B cell (primary cell): ENCODE data around the gene ZNF362. TPM values are rescaled to one million over a fixed set of nuclear protein-coding genes. Genes with fewer than 3 reads are reported as not detected.
A peak's percentile ranks its signal among the peaks of the same experiment; 100 is the strongest.

Experiments used
- ATAC-seq: fragments of 200-7000 bp; cut with Tn5 transposase; one replicate; pipeline ENCODE4 v1.10.0; 2021; ENCODE audit warnings: low read depth, mild to moderate bottlenecking, moderate number of reproducible peaks, moderate library complexity
- CTCF ChIA-PET: fragments of 350-600 bp; sonication (Branson Sonifier 250); formaldehyde crosslinking; loops from one replicate; lab custom pipeline; 2021; ENCODE audit warnings: antibody characterized with exemption, inconsistent platforms; lab: Charles Lee
- POLR2A ChIA-PET: fragments of 350-600 bp; sonication (Branson Sonifier 250); formaldehyde crosslinking; loops from one replicate; lab custom pipeline; 2021; ENCODE audit warnings: antibody characterized with exemption; lab: Charles Lee
- DNase-seq: peaks from one replicate; pipeline ENCODE4 v3.0.0; 2013
- H2AFZ ChIP-seq: 2 replicates; pipeline ENCODE4 v1.6.1; 2012; ENCODE audit warnings: mild to moderate bottlenecking, low read depth, low read length; ENCODE audit not compliant: insufficient read depth, poor library complexity, severe bottlenecking
- H3K27ac ChIP-seq, 2 donors: 1 replicate in 1 of 2; 2 replicates in 1 of 2; pipeline ENCODE4 v1.5.1; 2012 to 2013; ENCODE audit warnings: low read length in 2 of 2, mild to moderate bottlenecking in 2 of 2, moderate library complexity in 1 of 2
- H3K27me3 ChIP-seq, 4 experiments: fragments of 200-600 bp in 1 of 4; sonication (generic) in 1 of 4; replicated peaks in 1 of 4; 1 replicate in 2 of 4; 2 replicates in 2 of 4; pipeline versions ENCODE4 v1.6.1 to v1.7.0; 2013 to 2016; ENCODE audit warnings: low read length in 3 of 4, mild to moderate bottlenecking in 2 of 4, mixed read lengths in 1 of 4, moderate library complexity in 1 of 4; ENCODE audit not compliant: insufficient read depth in 4 of 4, control insufficient read depth in 3 of 4; ENCODE audit errors: control extremely low read depth in 1 of 4
- H3K36me3 ChIP-seq, 2 experiments: replicated peaks in 1 of 2; 1 replicate in 1 of 2; 2 replicates in 1 of 2; pipeline versions ENCODE4 v1.6.1 to v1.7.1; 2013; ENCODE audit warnings: low read length in 1 of 2; ENCODE audit not compliant: insufficient read depth in 2 of 2, control insufficient read depth in 1 of 2; ENCODE audit errors: control extremely low read depth in 1 of 2, extremely low read depth in 1 of 2
- H3K4me1 ChIP-seq, 2 donors: fragments of 200-600 bp in 1 of 2; sonication (generic) in 1 of 2; 1 replicate in 1 of 2; 2 replicates in 1 of 2; pipeline versions ENCODE4 v1.5.1 to v1.6.1; 2013 to 2017; ENCODE audit warnings: low read length in 2 of 2; ENCODE audit not compliant: control insufficient read depth in 2 of 2, insufficient read depth in 2 of 2
- H3K4me2 ChIP-seq: replicated peaks from 2 replicates; pipeline ENCODE3; 2012; ENCODE audit warnings: mild to moderate bottlenecking, low read depth, low read length; ENCODE audit not compliant: poor library complexity, severe bottlenecking
- H3K4me3 ChIP-seq, 5 experiments: fragments of 200-600 bp in 1 of 5; sonication (generic) in 1 of 5; 1 replicate in 3 of 5; 2 replicates in 2 of 5; pipeline versions ENCODE4 v1.5.1 to v1.7.0; 2011 to 2016; ENCODE audit warnings: low read length in 4 of 5, mild to moderate bottlenecking in 4 of 5, low read depth in 2 of 5, control low read depth in 1 of 5, moderate library complexity in 1 of 5; ENCODE audit not compliant: insufficient read depth in 1 of 5; ENCODE audit errors: control extremely low read depth in 1 of 5, extremely low read depth in 1 of 5
- H3K79me2 ChIP-seq: fragments of 200-600 bp; sonication (generic); one replicate; pipeline ENCODE4 v1.6.0; 2016; ENCODE audit warnings: low read length; ENCODE audit not compliant: control insufficient read depth, insufficient read depth
- H3K9ac ChIP-seq: fragments of 200-600 bp; sonication (generic); 2 replicates; pipeline ENCODE4 v1.6.1; 2017; ENCODE audit warnings: mild to moderate bottlenecking, low read length, moderate library complexity
- H3K9me3 ChIP-seq, 3 donors: one replicate each; pipeline versions ENCODE4 v1.6.1 to v1.7.1; 2013; ENCODE audit warnings: low read length in 2 of 3; ENCODE audit not compliant: control insufficient read depth in 2 of 3, insufficient read depth in 1 of 3; ENCODE audit errors: control extremely low read depth in 1 of 3
- H4K20me1 ChIP-seq: 2 replicates; pipeline ENCODE4 v1.6.0; 2012; ENCODE audit warnings: mild to moderate bottlenecking, low read length; ENCODE audit not compliant: insufficient read depth, control insufficient read depth, poor library complexity, severe bottlenecking
- H3K27ac Mint-ChIP-seq: one replicate; pipeline ENCODE4 v1.8.0; 2021; ENCODE audit warnings: mixed read lengths
- H3K27me3 Mint-ChIP-seq: one replicate; pipeline ENCODE4 v1.8.0; 2021; ENCODE audit warnings: mixed read lengths
- H3K4me1 Mint-ChIP-seq: one replicate; pipeline ENCODE4 v1.8.0; 2021; ENCODE audit warnings: mixed read lengths
- H3K4me3 Mint-ChIP-seq: one replicate; pipeline ENCODE4 v1.8.0; 2021; ENCODE audit warnings: mixed read lengths
- H3K9me3 Mint-ChIP-seq: one replicate; pipeline ENCODE4 v1.8.0; 2022; ENCODE audit warnings: mixed read lengths; ENCODE audit not compliant: insufficient read depth
- EZH2 ChIP-seq: IDR thresholded peaks from 2 replicates; pipeline ENCODE4 v1.6.1; 2012; ENCODE audit warnings: borderline replicate concordance, low read depth, mild to moderate bottlenecking, moderate library complexity, low read length; ENCODE audit not compliant: insufficient read depth, poor library complexity, severe bottlenecking
- WGBS: methylation state at CpG from one replicate; pipeline ENCODE4 v1.1.5; 2013; ENCODE audit warnings: missing lambda C conversion rate; ENCODE audit not compliant: insufficient coverage; 5-methylcytosine and 5-hydroxymethylcytosine counted together
- intact Hi-C: fragments of 100-400 bp; cut with micrococcal nuclease; formaldehyde crosslinking; loops from one replicate; pipeline ENCODE4 v1.10.0; 2022
- polyA plus RNA-seq: library from polyadenylated mRNA; depleted of rRNA; stranded (reverse); fragments of >200 nt; gene quantifications from 2 replicates; pipeline ENCODE4 v1.2.3, GENCODE V29; 2012
- total RNA-seq, 2 donors: library from RNA; stranded (reverse); fragments of 120-200 nt in 1 of 2; gene quantifications; 1 replicate in 1 of 2; 2 replicates in 1 of 2; pipeline versions ENCODE4 v1.2.3 to v1.2.4, GENCODE V29; 2013 to 2022
- TF ChIP-seq, protein P1 (sequence below): fragments of 200-600 bp; IDR thresholded peaks from one replicate; pipeline ENCODE4 v1.8.0; 2022; ENCODE audit warnings: antibody characterized with exemption, mild to moderate bottlenecking

ZNF362 gene
- total and polyA plus RNA-seq, 2 donors (not counting 1 experiment from before 2014, with no cell fraction given) = 14.0 to 20.4 TPM

GRCh38 chr1:33295023-33295422 lies 38.7 kb downstream of the ZNF362 start:
- H3K4me3 ChIP-seq = no peak overlapping the region
- H3K79me2 ChIP-seq = no peaks in the 10 kb centered on the region
- TF ChIP-seq EZH2 = no peak
- TF ChIP-seq, protein P1, sequence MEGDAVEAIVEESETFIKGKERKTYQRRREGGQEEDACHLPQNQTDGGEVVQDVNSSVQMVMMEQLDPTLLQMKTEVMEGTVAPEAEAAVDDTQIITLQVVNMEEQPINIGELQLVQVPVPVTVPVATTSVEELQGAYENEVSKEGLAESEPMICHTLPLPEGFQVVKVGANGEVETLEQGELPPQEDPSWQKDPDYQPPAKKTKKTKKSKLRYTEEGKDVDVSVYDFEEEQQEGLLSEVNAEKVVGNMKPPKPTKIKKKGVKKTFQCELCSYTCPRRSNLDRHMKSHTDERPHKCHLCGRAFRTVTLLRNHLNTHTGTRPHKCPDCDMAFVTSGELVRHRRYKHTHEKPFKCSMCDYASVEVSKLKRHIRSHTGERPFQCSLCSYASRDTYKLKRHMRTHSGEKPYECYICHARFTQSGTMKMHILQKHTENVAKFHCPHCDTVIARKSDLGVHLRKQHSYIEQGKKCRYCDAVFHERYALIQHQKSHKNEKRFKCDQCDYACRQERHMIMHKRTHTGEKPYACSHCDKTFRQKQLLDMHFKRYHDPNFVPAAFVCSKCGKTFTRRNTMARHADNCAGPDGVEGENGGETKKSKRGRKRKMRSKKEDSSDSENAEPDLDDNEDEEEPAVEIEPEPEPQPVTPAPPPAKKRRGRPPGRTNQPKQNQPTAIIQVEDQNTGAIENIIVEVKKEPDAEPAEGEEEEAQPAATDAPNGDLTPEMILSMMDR = no peak
- ATAC-seq (no peak), DNase-seq (peak; percentile 22)
- WGBS = 91% methylated on average over 13 of the region's 15 CpGs
- no peak overlapping the region for H3K4me2 ChIP-seq
- H3K36me3 ChIP-seq = peaks cover 0 to 48% of the 10 kb centered on the region in 2 experiments
- intact Hi-C loops = loop anchor here (5.0 kb wide), 2 partner anchors 57 to 317 kb away; no protein-coding TSS in a partner anchor
- H3K9me3 ChIP-seq = no peaks in the 10 kb centered on the region
- no peak overlapping the region for H2AFZ ChIP-seq
- no peak overlapping the region for H3K27ac ChIP-seq
- H3K27me3 ChIP-seq = no peaks in the 10 kb centered on the region
- POLR2A ChIA-PET = interaction anchor here (0.7 kb wide), 1 partner anchor 177 kb away, joined by 3 read pairs; no protein-coding TSS in a partner anchor
- peak overlapping the region; percentile 20 for H3K27ac Mint-ChIP-seq
- no peak overlapping the region for H3K4me3 Mint-ChIP-seq
- H4K20me1 ChIP-seq = peaks cover 6% of the 10 kb centered on the region
- H3K27me3 Mint-ChIP-seq = no peaks in the 10 kb centered on the region
- no peaks in the 10 kb centered on the region for H3K4me1 Mint-ChIP-seq
- H3K9ac ChIP-seq = no peak overlapping the region
- no peaks in the 10 kb centered on the region for H3K4me1 ChIP-seq
- no peaks in the 10 kb centered on the region for H3K9me3 Mint-ChIP-seq
- CTCF ChIA-PET = interaction anchor here (0.6 to 8.3 kb wide), 35 partner anchors 10 to 370 kb away, joined by 3 to 210 read pairs (median 5); partner anchors contain the start of gene ZSCAN20

DNA sequence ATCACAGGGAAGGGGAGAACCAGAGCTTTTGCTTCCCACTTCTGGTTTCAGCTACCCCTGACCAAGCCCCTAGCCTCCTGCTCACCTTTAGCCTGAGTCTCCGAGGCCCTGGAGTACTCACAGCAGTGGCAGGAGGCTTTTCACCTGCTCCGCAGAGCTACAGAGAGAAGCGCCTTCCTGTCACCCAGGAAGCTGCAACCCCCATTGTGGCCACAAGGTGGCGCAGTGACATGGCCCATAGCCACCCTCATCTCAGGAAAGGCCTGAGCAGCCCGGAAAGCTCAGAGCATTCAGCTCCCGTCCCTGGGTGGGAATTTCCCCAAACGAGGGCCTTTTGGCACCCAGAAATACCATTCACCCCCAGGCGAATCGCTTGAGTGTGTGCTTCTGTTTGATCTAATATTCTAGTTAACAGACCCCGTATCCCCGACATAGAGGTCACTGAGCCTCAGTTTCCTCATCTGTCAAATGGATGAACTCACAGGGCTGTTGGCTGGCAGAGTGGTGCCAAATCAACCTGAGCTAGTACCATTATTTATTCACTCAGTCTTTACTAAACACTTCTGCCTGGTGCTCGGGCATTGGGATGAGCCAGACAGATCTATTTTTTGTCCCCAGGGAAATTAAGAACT lies 39.3 kb downstream of the ZNF362 start:
- Histone ChIP-seq H3K79me2 (no peaks in the 10 kb centered on the region), H2AFZ (no peak overlapping the region), H3K27ac (no peak overlapping the region), H4K20me1 (peaks cover 6% of the 10 kb centered on the region), H3K4me3 (no peak overlapping the region), H3K4me2 (no peak overlapping the region), H3K36me3 (peaks cover 0 to 48% of the 10 kb centered on the region in 2 experiments), H3K9ac (no peak overlapping the region), H3K27me3 (no peaks in the 10 kb centered on the region), H3K4me1 (no peaks in the 10 kb centered on the region), H3K9me3 (no peaks in the 10 kb centered on the region)
- H3K27ac Mint-ChIP-seq = peak overlapping the region; percentile 20
- TF ChIP-seq, protein P1 = peak; percentile 93
- no peak for TF ChIP-seq EZH2
- peak; percentile 91 for ATAC-seq
- H3K9me3 Mint-ChIP-seq = no peaks in the 10 kb centered on the region
- POLR2A ChIA-PET = interaction anchor here (0.7 kb wide), 1 partner anchor 176 kb away, joined by 3 read pairs; no protein-coding TSS in a partner anchor
- peak; percentile 86 for DNase-seq
- no peaks in the 10 kb centered on the region for H3K4me1 Mint-ChIP-seq
- H3K27me3 Mint-ChIP-seq = no peaks in the 10 kb centered on the region
- WGBS = 65% methylated on average over 10 of the region's 12 CpGs
- intact Hi-C loops = loop anchor here (5.0 kb wide), 2 partner anchors 57 to 317 kb away; no protein-coding TSS in a partner anchor
- CTCF ChIA-PET = interaction anchor here (0.6 to 8.3 kb wide), 42 partner anchors 10 to 370 kb away, joined by 3 to 210 read pairs (median 5); partner anchors contain the start of genes A3GALT2, TRIM62 and ZSCAN20
- no peak overlapping the region for H3K4me3 Mint-ChIP-seq
